Sigmoid colon (tissue), 7 donors: ENCODE measurements around the gene EVA1A. TPM values are rescaled to one million over a fixed set of nuclear protein-coding genes. Genes with fewer than 3 reads are reported as not detected.

Source experiments
- DNase-seq: peaks from one replicate; pipeline ENCODE4 v3.0.0-alpha.2; 2019
- H3K27ac ChIP-seq, 4 donors: fragments of 200-600 bp; sonication (generic); one replicate each; pipeline ENCODE4 v1.5.1; 2016 to 2019; ENCODE audit warnings: mild to moderate bottlenecking in 1 of 4
- H3K27me3 ChIP-seq, 3 donors: fragments of 200-600 bp; sonication (generic); one replicate each; pipeline ENCODE4 v1.5.1; 2019; ENCODE audit warnings: mild to moderate bottlenecking in 1 of 3
- H3K36me3 ChIP-seq, 4 donors: fragments of 200-600 bp; sonication (generic); one replicate each; pipeline ENCODE4 v1.5.1; 2016 to 2019
- H3K4me1 ChIP-seq, 4 donors: fragments of 200-600 bp; sonication (generic); one replicate each; pipeline ENCODE4 v1.5.1; 2017 to 2019
- H3K4me3 ChIP-seq, 4 donors: fragments of 200-600 bp; sonication (generic); one replicate each; pipeline ENCODE4 v1.5.1; 2017 to 2019; ENCODE audit warnings: mild to moderate bottlenecking in 2 of 4, moderate library complexity in 1 of 4
- H3K9me3 ChIP-seq, 4 donors: fragments of 200-600 bp in 3 of 4; sonication (generic) in 3 of 4; one replicate each; pipeline versions ENCODE4 v1.5.1 to v1.6.1; 2013 to 2019
- EP300 ChIP-seq, 4 donors: sonication (generic); formaldehyde crosslinking; IDR thresholded peaks; one replicate each; pipeline ENCODE4 v1.6.1; 2017; ENCODE audit warnings: antibody characterized with exemption in 4 of 4
- POLR2A ChIP-seq, 2 donors: fragments of 450-650 bp; IDR thresholded peaks; one replicate each; pipeline ENCODE4 v1.6.1; 2016; ENCODE audit warnings: antibody characterized with exemption in 2 of 2, mild to moderate bottlenecking in 2 of 2, moderate library complexity in 2 of 2
- POLR2AphosphoS5 ChIP-seq, 4 donors: sonication (generic); formaldehyde crosslinking; IDR thresholded peaks; one replicate each; pipeline ENCODE4 v1.6.1; 2017; ENCODE audit warnings: antibody characterized with exemption in 4 of 4
- WGBS, 2 donors: extraction: QIAGEN DNeasy Blood & Tissue Kit; methylation state at CpG; one replicate each; pipeline ENCODE4 v1.1.7; 2013; 5-methylcytosine and 5-hydroxymethylcytosine counted together
- intact Hi-C: fragments of 100-400 bp; cut with DNase I; formaldehyde crosslinking; loops from one replicate; pipeline ENCODE4 v1.15.1; 2023
- polyA plus RNA-seq, 3 donors: library from polyadenylated mRNA; stranded (reverse); fragments of 200-250 nt; gene quantifications; one replicate each; pipeline ENCODE4 v1.2.3, GENCODE V29; 2013
- total RNA-seq, 4 donors: library from RNA; depleted of rRNA; stranded (reverse); fragments of >200 nt; gene quantifications; one replicate each; pipeline ENCODE4 v1.1.0, GENCODE V29; 2016
- TF ChIP-seq, protein P1 (sequence below), 4 experiments: fragments of 450-650 bp in 3 of 4; fragments of 200-600 bp in 1 of 4; IDR thresholded peaks; one replicate each; pipeline ENCODE4 v1.5.1; 2016 to 2019; ENCODE audit warnings: antibody characterized with exemption in 4 of 4, mild to moderate bottlenecking in 3 of 4, moderate library complexity in 2 of 4
- donor health status: healthy with polysubstance abuse.
- donor health status: Bipolar disorder and iron deficiency.
- donor health status: healthy.

The EVA1A gene
- total and polyA plus RNA-seq, 7 donors: 1.2 to 5.4 (median 1.2) TPM; not detected in 4

DNA sequence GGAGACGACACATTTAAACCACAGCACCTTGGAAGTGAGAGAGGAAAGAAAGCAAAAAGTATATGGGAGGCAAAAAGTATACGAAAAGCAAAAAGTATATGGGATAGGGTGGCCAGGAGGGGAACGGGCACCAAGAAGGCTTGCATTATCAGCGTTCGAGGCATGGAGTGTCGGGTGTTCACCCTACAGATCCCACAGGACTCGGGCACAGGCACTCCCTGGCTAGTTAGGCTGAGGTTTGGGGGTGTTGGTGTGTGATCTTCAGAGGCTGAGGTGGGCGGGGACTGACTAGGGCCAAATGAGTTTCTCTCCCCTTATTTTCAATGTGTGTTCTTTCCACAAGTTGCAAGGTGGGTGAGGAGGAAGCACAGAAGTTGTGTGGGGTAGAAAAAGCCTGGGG, 86.6 kb downstream of the EVA1A start:
- intact Hi-C loops: no loop called here
- no peak overlapping the region for H3K4me3 ChIP-seq
- TF ChIP-seq POLR2A (IDR thresholded peaks at IDR 0.05) (no peak), EP300 (IDR thresholded peaks at IDR 0.05) (no peak), POLR2AphosphoS5 (IDR thresholded peaks at IDR 0.05) (no peak)
- TF ChIP-seq, protein P1, sequence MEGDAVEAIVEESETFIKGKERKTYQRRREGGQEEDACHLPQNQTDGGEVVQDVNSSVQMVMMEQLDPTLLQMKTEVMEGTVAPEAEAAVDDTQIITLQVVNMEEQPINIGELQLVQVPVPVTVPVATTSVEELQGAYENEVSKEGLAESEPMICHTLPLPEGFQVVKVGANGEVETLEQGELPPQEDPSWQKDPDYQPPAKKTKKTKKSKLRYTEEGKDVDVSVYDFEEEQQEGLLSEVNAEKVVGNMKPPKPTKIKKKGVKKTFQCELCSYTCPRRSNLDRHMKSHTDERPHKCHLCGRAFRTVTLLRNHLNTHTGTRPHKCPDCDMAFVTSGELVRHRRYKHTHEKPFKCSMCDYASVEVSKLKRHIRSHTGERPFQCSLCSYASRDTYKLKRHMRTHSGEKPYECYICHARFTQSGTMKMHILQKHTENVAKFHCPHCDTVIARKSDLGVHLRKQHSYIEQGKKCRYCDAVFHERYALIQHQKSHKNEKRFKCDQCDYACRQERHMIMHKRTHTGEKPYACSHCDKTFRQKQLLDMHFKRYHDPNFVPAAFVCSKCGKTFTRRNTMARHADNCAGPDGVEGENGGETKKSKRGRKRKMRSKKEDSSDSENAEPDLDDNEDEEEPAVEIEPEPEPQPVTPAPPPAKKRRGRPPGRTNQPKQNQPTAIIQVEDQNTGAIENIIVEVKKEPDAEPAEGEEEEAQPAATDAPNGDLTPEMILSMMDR (IDR thresholded peaks at IDR 0.05): no peak
- H3K27ac ChIP-seq: no peak overlapping the region
- H3K9me3 ChIP-seq: no peaks in the 10 kb centered on the region
- no peak for DNase-seq
- H3K4me1 ChIP-seq: no peaks in the 10 kb centered on the region
- no peaks in the 10 kb centered on the region for H3K27me3 ChIP-seq
- 69 to 81% methylated on average over 8 of the region's 8 CpGs for WGBS, 2 donors
- no peaks in the 10 kb centered on the region for H3K36me3 ChIP-seq

DNA sequence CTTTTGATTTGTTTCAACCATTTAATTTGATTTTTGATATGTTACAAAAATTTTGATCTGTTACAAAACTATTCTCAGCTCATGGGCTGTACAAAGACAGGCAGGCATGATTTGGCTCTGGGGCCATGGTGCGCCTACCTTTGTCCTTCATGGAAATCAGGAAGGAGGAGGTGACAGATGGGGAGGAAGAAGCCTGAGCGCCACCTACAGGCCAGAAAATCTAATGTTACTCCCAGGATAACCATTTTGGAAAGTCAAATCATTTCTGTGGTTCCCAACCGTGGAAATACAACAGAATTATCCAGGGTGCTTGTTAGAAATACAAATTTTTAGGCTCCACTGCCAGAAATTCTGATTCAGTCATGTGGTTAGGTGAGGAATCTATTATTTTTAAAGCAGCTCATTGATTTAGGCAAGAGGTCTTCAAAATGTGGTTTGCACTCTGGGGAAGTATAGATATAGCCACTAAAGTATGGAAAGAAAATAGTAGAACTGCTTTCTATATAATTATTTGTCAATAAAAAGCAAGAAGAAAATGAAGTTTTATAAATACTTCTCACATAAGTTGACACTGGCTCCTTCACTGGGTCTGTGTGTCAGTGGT, 93.9 kb downstream of the EVA1A start:
- 19 to 64% methylated on average over 3 of the region's 3 CpGs for WGBS, 2 donors
- TF ChIP-seq EP300 (IDR thresholded peaks at IDR 0.05): no peak
- TF ChIP-seq, protein P1 (IDR thresholded peaks at IDR 0.05): no peak
- TF ChIP-seq POLR2A (IDR thresholded peaks at IDR 0.05): no peak
- no peak for TF ChIP-seq POLR2AphosphoS5 (IDR thresholded peaks at IDR 0.05)
- intact Hi-C loops: loop anchor here (10.0 kb wide), 1 partner anchor 138 kb away; no protein-coding TSS in a partner anchor
- H3K27ac ChIP-seq: no peak overlapping the region
- DNase-seq: no peak
- no peaks in the 10 kb centered on the region for H3K27me3 ChIP-seq
- H3K4me3 ChIP-seq: no peak overlapping the region
- H3K9me3 ChIP-seq: no peaks in the 10 kb centered on the region
- H3K36me3 ChIP-seq: no peaks in the 10 kb centered on the region
- no peaks in the 10 kb centered on the region for H3K4me1 ChIP-seq

DNA sequence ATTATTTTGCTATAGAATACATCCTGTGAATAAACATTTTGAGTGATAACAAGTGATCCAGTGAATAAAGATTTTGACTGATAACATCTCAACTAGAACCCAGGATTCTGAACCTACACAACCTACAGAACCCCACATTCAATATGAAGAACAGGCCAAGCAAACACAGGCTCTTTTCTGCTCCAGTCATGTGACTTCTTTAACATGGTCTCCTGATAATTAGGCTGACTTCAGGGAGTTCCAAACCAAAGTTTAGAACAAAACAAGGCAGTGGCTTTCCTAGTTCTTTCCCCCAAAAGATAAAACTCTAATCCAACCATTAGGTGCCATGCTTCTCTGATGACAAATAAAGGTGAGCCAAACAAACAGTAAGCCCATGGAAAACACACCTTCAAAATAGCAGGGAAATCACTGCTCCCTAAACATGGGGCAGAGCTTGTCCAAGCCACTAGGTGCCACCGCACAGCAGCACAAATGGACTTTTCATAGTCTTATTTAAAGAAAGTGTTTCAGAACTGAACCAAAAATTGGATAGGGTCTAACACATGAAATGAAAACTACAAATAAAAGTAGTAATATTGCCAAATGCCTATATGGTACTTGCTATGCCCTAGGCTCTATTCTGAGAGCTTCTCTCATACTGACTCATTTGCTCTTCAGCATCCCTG, 95.3 kb downstream of the EVA1A start:
- WGBS, 2 donors: 51 to 77% methylated on average over 1 of the region's 1 CpG
- TF ChIP-seq POLR2A (IDR thresholded peaks at IDR 0.05): no peak
- TF ChIP-seq POLR2AphosphoS5 (IDR thresholded peaks at IDR 0.05): no peak
- TF ChIP-seq, protein P1 (IDR thresholded peaks at IDR 0.05): no peak
- no peak for TF ChIP-seq EP300 (IDR thresholded peaks at IDR 0.05)
- no peaks in the 10 kb centered on the region for H3K27me3 ChIP-seq
- intact Hi-C loops: loop anchor here (10.0 kb wide), 1 partner anchor 139 kb away; no protein-coding TSS in a partner anchor
- H3K4me3 ChIP-seq: no peak overlapping the region
- no peaks in the 10 kb centered on the region for H3K4me1 ChIP-seq
- no peaks in the 10 kb centered on the region for H3K9me3 ChIP-seq
- DNase-seq: no peak
- no peaks in the 10 kb centered on the region for H3K36me3 ChIP-seq
- no peak overlapping the region for H3K27ac ChIP-seq

DNA sequence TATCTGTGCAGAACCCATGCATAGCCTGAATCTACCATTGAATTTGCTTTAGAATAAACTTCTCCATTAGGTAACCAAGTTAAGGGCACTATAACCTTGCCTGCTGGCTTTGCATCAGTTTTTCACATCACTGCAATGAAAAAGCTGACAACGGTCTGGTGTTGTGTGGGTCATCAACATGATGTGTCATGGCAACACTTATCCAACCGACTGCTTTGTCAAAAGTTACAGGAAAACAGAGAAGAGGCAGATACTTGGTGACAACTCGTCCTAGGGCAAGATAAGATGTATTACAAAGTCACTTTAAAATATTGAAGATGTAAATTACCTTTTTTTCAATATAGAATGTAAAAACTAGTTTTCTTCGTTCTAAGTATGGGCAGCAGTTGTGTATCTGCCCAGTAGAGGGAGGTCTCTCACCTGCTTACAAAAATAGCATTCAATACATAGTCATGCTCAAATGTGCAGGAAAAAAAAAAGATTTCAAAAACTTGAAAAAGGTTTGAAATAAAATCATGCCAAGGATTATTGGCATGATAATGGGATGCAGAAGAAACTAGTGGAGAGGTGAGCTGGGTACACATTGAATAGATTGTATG, 96.3 kb downstream of the EVA1A start:
- Histone ChIP-seq H3K4me3 (no peak overlapping the region), H3K36me3 (no peaks in the 10 kb centered on the region), H3K4me1 (no peaks in the 10 kb centered on the region), H3K9me3 (no peaks in the 10 kb centered on the region), H3K27me3 (no peaks in the 10 kb centered on the region), H3K27ac (no peak overlapping the region)
- intact Hi-C loops: loop anchor here (10.0 kb wide), 1 partner anchor 140 kb away; no protein-coding TSS in a partner anchor
- WGBS, 2 donors: 40 to 46% methylated on average over 4 of the region's 4 CpGs
- TF ChIP-seq POLR2AphosphoS5 (IDR thresholded peaks at IDR 0.05) (no peak), EP300 (IDR thresholded peaks at IDR 0.05) (no peak)
- TF ChIP-seq, protein P1 (IDR thresholded peaks at IDR 0.05): peak in 2 of 4 experiments; percentile 10 to 29
- DNase-seq: no peak
